GM19328 (cell line): Measurements from ENCODE around the gene PIGM.

Experiments
- ATAC-seq: cut with Tn5 transposase; IDR thresholded peaks from one replicate; pipeline ENCODE4 v1.9.1; 2021; ENCODE audit warnings: mild to moderate bottlenecking, moderate library complexity; ENCODE audit not compliant: unreplicated experiment

PIGM gene

GRCh38 chr1:160031365-160032164 lies at the start of gene PIGM:
Gene PIGM, minus strand, starts transcription at chr1:160031990. Its CDS starts 251 bp downstream, at chr1:160031739.
- ATAC-seq: peak; percentile 94

- no peak for ATAC-seq
Observed at GRCh38 chr1:160081261-160081936, 49.6 kb upstream of the PIGM start, which contains the start of gene KCNJ9. Gene KCNJ9, plus strand, starts transcription at chr1:160081538. Its CDS starts 2,493 bp downstream, at chr1:160084031.

GRCh38 chr1:160080381-160081100 lies 48.8 kb upstream of the PIGM start:
- no peak for ATAC-seq

- ATAC-seq: no peak
Observed at GRCh38 chr1:160079448-160079847, 47.7 kb upstream of the PIGM start.

GRCh38 chr1:160078512-160079195 lies 46.9 kb upstream of the PIGM start:
- ATAC-seq: no peak

- ATAC-seq: no peak
Observed at GRCh38 chr1:160077486-160077885, 45.7 kb upstream of the PIGM start.

- ATAC-seq: no peak
Observed at GRCh38 chr1:160076295-160076694, 44.5 kb upstream of the PIGM start.

GRCh38 chr1:160075836-160076235 lies 44.0 kb upstream of the PIGM start:
- ATAC-seq: no peak

- ATAC-seq: no peak
Observed at GRCh38 chr1:160074865-160075264, 43.1 kb upstream of the PIGM start.

- no peak for ATAC-seq
Observed at GRCh38 chr1:160071289-160071688, 39.5 kb upstream of the PIGM start.

GRCh38 chr1:160070243-160071163 lies 38.7 kb upstream of the PIGM start:
- ATAC-seq: no peak

- ATAC-seq: no peak
Observed at GRCh38 chr1:160069460-160070231, 37.9 kb upstream of the PIGM start, which contains the start of gene KCNJ10. Gene KCNJ10, minus strand, starts transcription at chr1:160070160. Its CDS starts 27,628 bp downstream, at chr1:160042532.

GRCh38 chr1:160068225-160068624 lies 36.4 kb upstream of the PIGM start:
- no peak for ATAC-seq

- no peak for ATAC-seq
Observed at GRCh38 chr1:160066829-160067745, 35.3 kb upstream of the PIGM start.

- ATAC-seq: no peak
Observed at GRCh38 chr1:160064746-160065145, 33.0 kb upstream of the PIGM start.

- no peak for ATAC-seq
Observed at GRCh38 chr1:160064164-160064563, 32.4 kb upstream of the PIGM start.

GRCh38 chr1:160063176-160063575 lies 31.4 kb upstream of the PIGM start:
- ATAC-seq: no peak

GRCh38 chr1:160062230-160062532 lies 30.4 kb upstream of the PIGM start:
- ATAC-seq: no peak
